Measurements from ENCODE around the gene PURA. TPM values are rescaled to one million over a fixed set of nuclear protein-coding genes. Genes with fewer than 3 reads are reported as not detected.

PURA gene
- total and polyA plus RNA-seq, 5 experiments from 2014 or later, result 4.4 to 30.4 (median 4.7) TPM

GRCh38 chr5:140172483-140172882 lies 58.6 kb downstream of the PURA start:
- ATAC-seq, result no peak
- Mint-ChIP-seq H3K27me3 (peaks cover 0 to 5% (median 3%) of the 10 kb centered on the region in 5 donors), H3K27ac (peak overlapping the region in 2 of 10 donors; percentile 51 to 98), H3K36me3 (peaks cover 0 to 7% (median 0%) of the 10 kb centered on the region in 3 donors), H3K4me1 (peaks cover 13 to 25% (median 15%) of the 10 kb centered on the region in 4 donors), H3K4me3 (no peak overlapping the region), H3K9me3 (no peaks in the 10 kb centered on the region)
- POLR2A ChIA-PET, result interaction anchor here (0.6 kb wide), 1 partner anchor 115 kb away, joined by 3 read pairs; no protein-coding TSS in a partner anchor
- no peak for DNase-seq

DNA sequence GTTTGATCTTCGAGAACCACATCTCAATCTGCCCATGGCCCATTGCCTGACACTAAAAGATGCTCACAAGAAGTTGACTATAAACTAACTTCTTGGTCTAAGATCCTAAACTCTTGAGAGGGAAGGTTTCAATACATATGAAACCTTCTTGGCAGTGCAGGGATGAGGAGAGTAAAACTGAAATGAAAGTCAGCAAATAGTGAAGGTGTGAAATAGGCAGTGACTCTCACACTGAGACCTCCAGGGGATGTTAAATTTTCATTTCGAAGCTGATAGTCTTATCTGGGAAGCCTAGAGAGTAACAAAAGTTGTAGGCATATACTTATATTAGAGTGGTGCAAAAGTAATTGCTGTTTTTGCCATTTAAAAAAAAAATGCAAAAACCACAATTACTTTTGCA lies 60.1 kb downstream of the PURA start:
- Mint-ChIP-seq H3K27me3 (peaks cover 0 to 5% (median 3%) of the 10 kb centered on the region in 5 donors), H3K27ac (peak overlapping the region; percentile 69 to 99 (median 98)), H3K9me3 (no peaks in the 10 kb centered on the region), H3K4me1 (peaks cover 13 to 25% (median 15%) of the 10 kb centered on the region in 4 donors), H3K4me3 (peak overlapping the region; percentile 43 to 97 (median 89)), H3K36me3 (no peaks in the 10 kb centered on the region)
- no peak for ATAC-seq
- DNase-seq, result no peak
- POLR2A ChIA-PET, result interaction anchor here (2.1 kb wide), 1 partner anchor 67 kb away, joined by 11 read pairs; no protein-coding TSS in a partner anchor

- DNase-seq (peak; percentile 91 to 98 (median 97)), ATAC-seq (peak; percentile 87 to 91)
- Mint-ChIP-seq H3K4me3 (peak within 1 kb of the TSS; percentile 86 to 97 (median 94)), H3K4me1 (peaks cover 13 to 25% (median 15%) of the 10 kb centered on the region in 4 donors), H3K36me3 (no peaks in the 10 kb centered on the region), H3K27me3 (peaks cover 0 to 5% (median 3%) of the 10 kb centered on the region in 5 donors), H3K27ac (peak within 1 kb of the TSS; percentile 82 to 99 (median 98)), H3K9me3 (no peaks in the 10 kb centered on the region)
- POLR2A ChIA-PET, result interaction anchor here (0.6 to 2.1 kb wide), 4 partner anchors 43 to 716 kb away, joined by 3 to 11 read pairs (median 3); no protein-coding TSS in a partner anchor
These were observed 60.8 kb downstream of the PURA start, which contains the start of gene CYSTM1 for GRCh38 chr5:140174465-140175366. Gene CYSTM1, plus strand, starts transcription at chr5:140175188. Its CDS starts 19,278 bp downstream, at chr5:140194466.

Other genes with a start within 250 kb of the PURA start
- gene NRG2, start 70.8 kb upstream of the PURA start, total RNA-seq, result under 1 TPM; 0.26 to 0.47 TPM
- gene NRG2, start 70.8 kb upstream of the PURA start, polyA plus RNA-seq, result under 1 TPM; 0.04 to 0.25 (median 0.09) TPM
- gene IGIP, start 11.8 kb downstream of the PURA start, total RNA-seq, result 10 to 100 TPM; 11.6 to 12.9 TPM
- gene IGIP, start 11.8 kb downstream of the PURA start, polyA plus RNA-seq, result under 1 TPM; 0.24 to 0.51 (median 0.39) TPM
- 1 to 10 TPM; 3.0 to 3.1 TPM for gene CYSTM1, start 61.1 kb downstream of the PURA start, total RNA-seq
- 1 to 10 TPM; 5.1 to 6.5 (median 6.3) TPM for gene CYSTM1, start 61.1 kb downstream of the PURA start, polyA plus RNA-seq
- 10 to 100 TPM; 24.8 to 30.0 TPM for gene PFDN1, start 189.0 kb downstream of the PURA start, total RNA-seq
- gene PFDN1, start 189.0 kb downstream of the PURA start, polyA plus RNA-seq, result 100 to 1,000 TPM; 120 to 132 (median 129) TPM
- under 1 TPM; 0.30 to 0.44 TPM for gene HBEGF, start 232.5 kb downstream of the PURA start, total RNA-seq
- under 1 TPM in 1 of 3 donors, not detected in 2; 0.06 TPM for gene HBEGF, start 232.5 kb downstream of the PURA start, polyA plus RNA-seq
- not detected for gene SLC4A9, start 246.1 kb downstream of the PURA start, total RNA-seq
- not detected for gene SLC4A9, start 246.1 kb downstream of the PURA start, polyA plus RNA-seq

Measured in naive thymus-derived CD8-positive, alpha-beta T cell (primary cell).